ENCODE measurements around the gene CEMIP. TPM values are rescaled to one million over a fixed set of nuclear protein-coding genes. Genes with fewer than 3 reads are reported as not detected.

Gene CEMIP
- total RNA-seq, 1 experiment from 2014 or later = 3.5 TPM

- no peak for TF ChIP-seq ZBTB33 (IDR thresholded peaks at IDR 0.05; ENCODE audit: extremely low read depth, insufficient replicate concordance, low read length)
Observed at GRCh38 chr15:80996247-80996646, 217.1 kb downstream of the CEMIP start (continued).

- peak overlapping the region; percentile 5; the same call in 1 of the 2 replicates for H3K27ac ChIP-seq (ENCODE audit: low read depth, low read length)
- ChIA-PET CTCF (no interaction called here), POLR2A (no interaction called here), RAD21 (ENCODE audit: low non-redundant PET in 1 of 2, low total read pairs in 2 of 2, uncharacterized antibody in 2 of 2, unreplicated experiment in 2 of 2) (no interaction called here)
- no peak overlapping the region for H3K4me3 ChIP-seq (replicated peaks in 1 of 2; ENCODE audit: low read depth in 1 of 2, low read length in 2 of 2)
- no peak overlapping the region for H3K4me2 ChIP-seq (ENCODE audit: low read length)
- no peak overlapping the region for H2AFZ ChIP-seq (ENCODE audit: low read depth, low read length, poor library complexity, severe bottlenecking)
- H4K20me1 ChIP-seq (ENCODE audit: insufficient read depth) = no peaks in the 10 kb centered on the region
- no peaks in the 10 kb centered on the region for H3K9me3 ChIP-seq (ENCODE audit: control insufficient read depth in 1 of 2, insufficient read depth in 1 of 2, low read depth in 1 of 2, low read length in 2 of 2)
- ATAC-seq (no peak), DNase-seq (ENCODE audit: low read depth, low spot score) (no peak)
- H3K9ac ChIP-seq (ENCODE audit: low read length) = no peak overlapping the region
- no peaks in the 10 kb centered on the region for H3K27me3 ChIP-seq (ENCODE audit: insufficient read depth, low read length)
- no TSS peak for BruUV-seq (replicated peaks)
- intact Hi-C loops (cut with micrococcal nuclease) = loop anchor here (5.0 to 10.0 kb wide), 3 partner anchors 110 to 327 kb away; partner anchors contain the start of gene STARD5
- H3K79me2 ChIP-seq (ENCODE audit: insufficient read depth, low read length) = peaks cover 21% of the 10 kb centered on the region; the same call in 1 of the 2 replicates
- no peak for TF ChIP-seq RAD21 (IDR thresholded peaks at IDR 0.05; ENCODE audit: low read depth)
- TF ChIP-seq SIN3A (IDR thresholded peaks at IDR 0.05; ENCODE audit: low read depth) = no peak
- no peak for TF ChIP-seq MAX (IDR thresholded peaks at IDR 0.05)
- TF ChIP-seq YY1 (IDR thresholded peaks at IDR 0.05; ENCODE audit: extremely low read depth, insufficient replicate concordance, low read depth, low read length) = no peak
- TF ChIP-seq FOSL1 (IDR thresholded peaks at IDR 0.05; ENCODE audit: low read depth) = no peak
- TF ChIP-seq EZH2phosphoT487 (IDR thresholded peaks at IDR 0.05; ENCODE audit: borderline replicate concordance) = no peak
- TF ChIP-seq ZFX (IDR thresholded peaks at IDR 0.05) = no peak
- TF ChIP-seq REST (IDR thresholded peaks at IDR 0.05; ENCODE audit: low read depth) = no peak
- peaks cover 15 to 33% of the 10 kb centered on the region in 2 experiments for H3K4me1 ChIP-seq (ENCODE audit: control insufficient read depth in 1 of 2, insufficient read depth in 2 of 2, low read length in 2 of 2)
- no peaks in the 10 kb centered on the region for H3K36me3 ChIP-seq (ENCODE audit: control insufficient read depth in 1 of 2, insufficient read depth in 2 of 2, low read length in 2 of 2)
- H3K9me2 ChIP-seq (ENCODE audit: insufficient read depth) = no peaks in the 10 kb centered on the region
Observed at GRCh38 chr15:80997692-80998091, 218.5 kb downstream of the CEMIP start.

All from HCT116 (cell line).